Parathyroid adenoma (tissue), 2 donors: Measurements from ENCODE around the gene STIM1.
"Not testable (repeated sequence)": the region's sequence is repeated elsewhere in the genome, so short reads cannot be mapped to it uniquely, and the experiment has no call there.

Experiments
- H2AFZ ChIP-seq: fragments of 300-600 bp; sonication (generic); one replicate; pipeline ENCODE4 v1.7.0; 2017; ENCODE audit warnings: antibody characterized with exemption, mild to moderate bottlenecking
- H3K27ac ChIP-seq: fragments of 300-600 bp; sonication (generic); one replicate; pipeline ENCODE4 v1.7.0; 2017
- H3K27me3 ChIP-seq: fragments of 300-600 bp; sonication (generic); one replicate; pipeline ENCODE4 v1.7.0; 2017; ENCODE audit warnings: low read length; ENCODE audit not compliant: control insufficient read depth, insufficient read depth
- H3K36me3 ChIP-seq: fragments of 300-600 bp; sonication (generic); one replicate; pipeline ENCODE4 v1.7.0; 2017; ENCODE audit warnings: low read length; ENCODE audit not compliant: control insufficient read depth, insufficient read depth
- H3K4me1 ChIP-seq: fragments of 300-600 bp; sonication (generic); one replicate; pipeline ENCODE4 v1.7.0; 2017; ENCODE audit warnings: control low read depth
- H3K4me2 ChIP-seq: fragments of 300-600 bp; sonication (generic); one replicate; pipeline ENCODE4 v1.7.0; 2017; ENCODE audit warnings: low read length
- H3K4me3 ChIP-seq: fragments of 300-600 bp; sonication (generic); one replicate; pipeline ENCODE4 v1.7.0; 2017; ENCODE audit warnings: low read depth, low read length
- H3K79me2 ChIP-seq: fragments of 300-600 bp; sonication (generic); one replicate; pipeline ENCODE4 v1.7.0; 2017; ENCODE audit warnings: control low read depth
- H3K9ac ChIP-seq: fragments of 300-600 bp; sonication (generic); one replicate; pipeline ENCODE4 v1.7.0; 2017; ENCODE audit warnings: mild to moderate bottlenecking
- H3K9me3 ChIP-seq: fragments of 300-600 bp; sonication (generic); one replicate; pipeline ENCODE4 v1.7.0; 2017; ENCODE audit warnings: low read length; ENCODE audit not compliant: control insufficient read depth
- TF ChIP-seq, protein P1 (sequence below): fragments of 300-600 bp; sonication (generic); IDR thresholded peaks from one replicate; pipeline ENCODE4 v1.7.0; 2017; ENCODE audit warnings: antibody characterized with exemption, mild to moderate bottlenecking
- donor health status: primary hyperparathyroidism.

STIM1 gene

DNA sequence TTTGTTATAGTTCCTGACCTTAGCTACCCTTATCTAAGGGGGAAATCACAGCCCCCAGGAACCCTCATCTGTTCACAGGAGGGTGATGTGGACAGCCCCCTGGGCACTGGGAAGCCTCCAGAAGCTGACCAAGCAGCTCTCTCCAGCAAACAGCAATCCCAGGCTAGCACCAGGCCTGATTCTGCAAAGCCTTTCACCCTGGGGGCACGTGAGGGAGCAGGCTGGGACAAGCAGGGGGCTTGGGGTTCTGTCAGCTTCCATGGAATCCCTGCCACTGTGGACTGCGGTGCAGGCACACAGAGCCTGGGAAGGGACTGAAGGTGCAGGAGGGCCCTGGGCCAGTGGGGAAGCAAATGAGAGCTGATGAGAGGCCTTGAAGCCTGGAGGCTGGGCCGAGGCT, 45.0 kb upstream of the STIM1 start:
- Histone ChIP-seq H3K27me3 (no peaks in the 10 kb centered on the region), H3K4me3 (no peak overlapping the region), H3K9me3 (no peaks in the 10 kb centered on the region), H2AFZ (no peak overlapping the region), H3K36me3 (no peaks in the 10 kb centered on the region), H3K9ac (no peak overlapping the region), H3K79me2 (no peaks in the 10 kb centered on the region), H3K27ac (no peak overlapping the region), H3K4me2 (no peak overlapping the region), H3K4me1 (no peaks in the 10 kb centered on the region)
- TF ChIP-seq, protein P1, sequence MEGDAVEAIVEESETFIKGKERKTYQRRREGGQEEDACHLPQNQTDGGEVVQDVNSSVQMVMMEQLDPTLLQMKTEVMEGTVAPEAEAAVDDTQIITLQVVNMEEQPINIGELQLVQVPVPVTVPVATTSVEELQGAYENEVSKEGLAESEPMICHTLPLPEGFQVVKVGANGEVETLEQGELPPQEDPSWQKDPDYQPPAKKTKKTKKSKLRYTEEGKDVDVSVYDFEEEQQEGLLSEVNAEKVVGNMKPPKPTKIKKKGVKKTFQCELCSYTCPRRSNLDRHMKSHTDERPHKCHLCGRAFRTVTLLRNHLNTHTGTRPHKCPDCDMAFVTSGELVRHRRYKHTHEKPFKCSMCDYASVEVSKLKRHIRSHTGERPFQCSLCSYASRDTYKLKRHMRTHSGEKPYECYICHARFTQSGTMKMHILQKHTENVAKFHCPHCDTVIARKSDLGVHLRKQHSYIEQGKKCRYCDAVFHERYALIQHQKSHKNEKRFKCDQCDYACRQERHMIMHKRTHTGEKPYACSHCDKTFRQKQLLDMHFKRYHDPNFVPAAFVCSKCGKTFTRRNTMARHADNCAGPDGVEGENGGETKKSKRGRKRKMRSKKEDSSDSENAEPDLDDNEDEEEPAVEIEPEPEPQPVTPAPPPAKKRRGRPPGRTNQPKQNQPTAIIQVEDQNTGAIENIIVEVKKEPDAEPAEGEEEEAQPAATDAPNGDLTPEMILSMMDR = no peak

DNA sequence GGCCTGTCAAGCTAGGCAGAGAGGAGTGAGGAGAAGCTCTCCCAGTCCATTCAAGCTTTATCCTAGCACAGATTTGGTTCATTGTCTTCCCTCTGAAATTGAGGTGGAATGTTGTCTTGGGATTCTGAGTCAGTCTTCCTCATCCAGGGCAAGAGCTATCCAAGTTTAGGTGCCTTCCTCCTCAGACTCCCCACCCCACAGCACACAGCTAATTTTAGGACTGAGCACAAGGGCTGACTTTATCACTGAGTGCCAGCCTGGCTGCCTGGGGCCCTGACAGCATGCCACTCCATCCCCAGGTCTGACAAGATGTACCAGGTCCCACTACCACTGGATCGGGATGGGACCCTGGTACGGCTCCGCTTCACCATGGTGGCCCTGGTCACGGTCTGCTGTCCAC, 44.5 kb upstream of the STIM1 start:
- Histone ChIP-seq H3K4me2 (no peak overlapping the region), H3K36me3 (no peaks in the 10 kb centered on the region), H3K9ac (no peak overlapping the region), H3K4me1 (no peaks in the 10 kb centered on the region), H3K27me3 (no peaks in the 10 kb centered on the region), H2AFZ (no peak overlapping the region), H3K9me3 (no peaks in the 10 kb centered on the region), H3K4me3 (no peak overlapping the region), H3K79me2 (no peaks in the 10 kb centered on the region), H3K27ac (no peak overlapping the region)
- TF ChIP-seq, protein P1 = no peak

DNA sequence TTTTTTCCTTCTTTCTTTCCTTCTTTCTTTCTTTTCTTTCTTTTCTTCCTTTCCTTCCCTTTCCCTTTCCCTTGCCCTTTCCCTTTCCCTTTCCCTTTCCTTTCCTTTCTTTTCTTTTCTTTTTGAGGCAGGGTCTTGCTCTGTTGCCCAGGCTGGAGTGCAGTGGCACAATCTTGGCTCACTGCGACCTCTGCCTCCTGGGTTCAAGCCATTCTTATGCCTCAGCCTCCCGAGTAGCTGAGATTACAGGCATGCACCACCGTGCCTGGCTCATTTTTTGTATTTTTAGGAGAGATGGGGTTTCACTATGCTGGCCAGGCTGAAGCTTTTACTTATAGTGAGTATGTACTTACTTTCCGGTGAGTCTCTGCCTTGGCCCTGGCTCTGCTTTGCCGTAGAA, 40.6 kb upstream of the STIM1 start:
- not testable (repeated sequence) for H3K4me2 ChIP-seq, H3K27me3 ChIP-seq, H3K79me2 ChIP-seq, H3K4me3 ChIP-seq, H3K36me3 ChIP-seq, H3K4me1 ChIP-seq, H3K9me3 ChIP-seq, H2AFZ ChIP-seq, H3K27ac ChIP-seq, H3K9ac ChIP-seq

DNA sequence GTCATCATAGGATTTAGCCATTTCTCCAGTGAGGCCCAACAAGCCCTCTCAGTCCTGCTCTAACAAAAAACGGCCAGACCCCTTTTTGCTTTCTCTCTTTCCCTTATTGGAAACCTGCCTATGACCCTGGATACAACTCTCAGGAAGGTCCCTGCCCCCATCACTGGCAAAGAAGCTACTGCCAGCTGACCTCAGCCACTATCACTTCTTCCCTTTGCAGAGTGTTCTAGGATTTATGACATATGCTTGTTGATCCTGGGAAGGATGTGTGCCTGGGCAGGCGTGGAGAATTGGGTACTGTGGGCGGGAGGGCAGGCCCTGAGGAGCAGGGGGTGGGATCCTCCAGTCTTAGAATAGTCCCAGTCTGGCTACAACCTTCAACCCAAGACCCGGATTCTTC, 39.6 kb upstream of the STIM1 start:
- H3K4me2 ChIP-seq = no peak overlapping the region
- no peaks in the 10 kb centered on the region for H3K36me3 ChIP-seq
- H3K4me3 ChIP-seq = no peak overlapping the region
- H2AFZ ChIP-seq = no peak overlapping the region
- TF ChIP-seq, protein P1 = no peak
- H3K27me3 ChIP-seq = no peaks in the 10 kb centered on the region
- no peaks in the 10 kb centered on the region for H3K4me1 ChIP-seq
- no peak overlapping the region for H3K9ac ChIP-seq
- H3K79me2 ChIP-seq = no peaks in the 10 kb centered on the region
- no peak overlapping the region for H3K27ac ChIP-seq
- no peaks in the 10 kb centered on the region for H3K9me3 ChIP-seq

DNA sequence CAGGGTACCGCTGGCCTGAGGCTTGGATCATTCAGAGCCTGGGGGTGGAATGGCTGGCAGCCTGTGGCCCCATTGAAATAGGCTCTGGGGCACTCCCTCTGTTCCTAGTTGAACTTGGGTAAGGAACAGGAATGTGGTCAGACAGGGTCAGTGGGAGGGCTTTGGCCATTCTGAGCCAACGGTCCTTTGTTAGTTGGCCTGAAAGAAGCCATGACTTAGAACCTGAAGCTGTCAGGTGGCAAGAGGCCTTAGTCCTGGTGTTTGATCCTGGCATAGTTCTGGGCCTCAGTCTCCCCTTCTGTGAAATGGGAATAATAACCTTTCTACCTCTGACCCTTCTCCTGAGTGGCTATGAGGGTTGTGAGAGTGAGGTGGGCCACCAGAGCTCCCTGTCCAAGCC, 38.8 kb upstream of the STIM1 start:
- Histone ChIP-seq H3K4me2 (no peak overlapping the region), H2AFZ (no peak overlapping the region), H3K4me3 (no peak overlapping the region), H3K79me2 (no peaks in the 10 kb centered on the region), H3K9ac (no peak overlapping the region), H3K27ac (no peak overlapping the region), H3K4me1 (no peaks in the 10 kb centered on the region), H3K9me3 (no peaks in the 10 kb centered on the region), H3K27me3 (no peaks in the 10 kb centered on the region), H3K36me3 (no peaks in the 10 kb centered on the region)
- TF ChIP-seq, protein P1 = no peak
